PC-9 (cell line): ENCODE data around the gene MAPRE3. TPM values are rescaled to one million over a fixed set of nuclear protein-coding genes. Genes with fewer than 3 reads are reported as not detected.

Experiments
- BruUV-seq: library from RNA; stranded (reverse); fragments of 400-500 nt; replicated peaks from 2 replicates; lab custom pipeline; 2021; lab: Mats Ljungman, UMichigan
- CTCF ChIA-PET: fragments of 300-600 bp; sonication (Branson Sonifier 250); formaldehyde crosslinking; loops from one replicate; lab custom pipeline; 2022; ENCODE audit warnings: antibody characterized with exemption; lab: Charles Lee
- POLR2A ChIA-PET: fragments of 300-600 bp; sonication (Branson Sonifier 250); formaldehyde crosslinking; loops from one replicate; lab custom pipeline; 2022; ENCODE audit warnings: antibody characterized with exemption; ENCODE audit not compliant: unreplicated experiment; lab: Charles Lee
- DNase-seq, 2 experiments: peaks; one replicate each; pipeline versions ENCODE4 v3.0.0 to v3.0.0-alpha.2; 2015 to 2022; ENCODE audit warnings: mixed read lengths in 1 of 2
- H2AFZ ChIP-seq: fragments of 200-600 bp; sonication (generic); 2 replicates; pipeline ENCODE4 v1.8.1; 2017; ENCODE audit warnings: antibody characterized with exemption
- H3F3A ChIP-seq: fragments of 200-600 bp; sonication (generic); 2 replicates; pipeline ENCODE4 v1.8.1; 2017; ENCODE audit warnings: antibody characterized with exemption, mild to moderate bottlenecking, low read depth; ENCODE audit not compliant: insufficient read depth
- H3K27ac ChIP-seq: fragments of 200-600 bp; sonication (generic); 2 replicates; pipeline ENCODE4 v1.6.1; 2016; ENCODE audit warnings: mixed run types
- H3K27me3 ChIP-seq: fragments of 200-600 bp; sonication (generic); 2 replicates; pipeline ENCODE4 v1.6.1; 2016; ENCODE audit warnings: low read depth, mixed run types; ENCODE audit not compliant: insufficient read depth
- H3K36me3 ChIP-seq: fragments of 200-600 bp; sonication (generic); 2 replicates; pipeline ENCODE4 v1.6.1; 2016; ENCODE audit warnings: low read depth, mixed run types
- H3K4me1 ChIP-seq: fragments of 200-600 bp; sonication (generic); replicated peaks from 2 replicates; pipeline ENCODE4 v1.6.1; 2016; ENCODE audit warnings: mixed run types; ENCODE audit not compliant: insufficient read depth
- H3K4me2 ChIP-seq: fragments of 200-600 bp; sonication (generic); 2 replicates; pipeline ENCODE4 v1.6.1; 2017; ENCODE audit warnings: mixed run types
- H3K4me3 ChIP-seq: fragments of 200-600 bp; sonication (generic); 2 replicates; pipeline ENCODE4 v1.6.1; 2016; ENCODE audit warnings: mixed run types
- H3K79me2 ChIP-seq: fragments of 200-600 bp; sonication (generic); 2 replicates; pipeline ENCODE4 v1.6.1; 2017; ENCODE audit warnings: low read depth, mixed run types
- H3K9me2 ChIP-seq: fragments of 200-600 bp; sonication (generic); 2 replicates; pipeline ENCODE4 v1.8.1; 2017; ENCODE audit warnings: mild to moderate bottlenecking; ENCODE audit not compliant: insufficient read depth
- H3K9me3 ChIP-seq: fragments of 200-600 bp; sonication (generic); 2 replicates; pipeline ENCODE4 v1.8.1; 2016; ENCODE audit warnings: low read depth; ENCODE audit not compliant: insufficient read depth
- H4K20me1 ChIP-seq: fragments of 200-600 bp; sonication (generic); 2 replicates; pipeline ENCODE4 v1.8.1; 2017; ENCODE audit not compliant: insufficient read depth
- EZH2 ChIP-seq: fragments of 200-600 bp; sonication (generic); IDR thresholded peaks from 2 replicates; pipeline ENCODE4 v1.8.0; 2017; ENCODE audit warnings: antibody characterized with exemption, low read depth
- intact Hi-C: fragments of 100-400 bp; cut with micrococcal nuclease; formaldehyde crosslinking; loops from one replicate; pipeline ENCODE4 v1.10.0; 2022; ENCODE audit not compliant: unreplicated experiment
- total RNA-seq: library from RNA; stranded (reverse); gene quantifications from 2 replicates; pipeline ENCODE4 v1.2.3, GENCODE V29; 2021
- TF ChIP-seq, protein P1 (sequence below): fragments of 200-600 bp; sonication (generic); conservative IDR thresholded peaks from 2 replicates; pipeline ENCODE4 v1.6.1; 2017; ENCODE audit warnings: mixed run types, antibody characterized with exemption, mild to moderate bottlenecking, moderate library complexity

Gene MAPRE3
- total RNA-seq, 1 experiment from 2014 or later = 25.2 TPM

DNA sequence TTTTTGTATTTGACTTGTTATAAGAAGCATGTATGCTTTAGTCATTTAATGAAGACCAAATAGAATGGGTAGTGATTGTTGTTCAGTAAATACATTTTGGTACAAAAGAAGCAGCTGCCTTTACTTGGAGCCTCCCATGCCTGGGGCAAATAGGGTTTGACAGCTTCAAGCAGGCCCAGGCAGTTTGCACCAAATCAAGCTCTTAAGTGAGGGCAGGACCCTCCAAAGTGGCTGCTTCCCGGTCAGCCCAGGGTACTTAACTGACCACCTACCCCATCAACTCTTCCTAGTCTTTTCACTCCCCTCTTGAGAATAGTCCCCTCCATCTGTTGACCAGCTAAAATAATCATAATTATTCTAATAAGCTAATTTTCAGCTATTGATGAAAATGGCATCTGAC is 5.2 kb downstream of the MAPRE3 start:
- intact Hi-C loops = no loop called here
- Histone ChIP-seq H3K36me3 (no peaks in the 10 kb centered on the region), H3K9me3 (no peaks in the 10 kb centered on the region), H3K4me1 (peaks cover 15% of the 10 kb centered on the region), H3K79me2 (peaks cover 35% of the 10 kb centered on the region), H4K20me1 (no peaks in the 10 kb centered on the region), H3F3A (no peaks in the 10 kb centered on the region; the same call in 1 of the 2 replicates), H3K27ac (no peak overlapping the region), H3K27me3 (no peaks in the 10 kb centered on the region), H3K9me2 (no peaks in the 10 kb centered on the region), H3K4me2 (no peak overlapping the region), H2AFZ (no peak overlapping the region), H3K4me3 (no peak overlapping the region)
- TF ChIP-seq EZH2 = no peak
- TF ChIP-seq, protein P1, sequence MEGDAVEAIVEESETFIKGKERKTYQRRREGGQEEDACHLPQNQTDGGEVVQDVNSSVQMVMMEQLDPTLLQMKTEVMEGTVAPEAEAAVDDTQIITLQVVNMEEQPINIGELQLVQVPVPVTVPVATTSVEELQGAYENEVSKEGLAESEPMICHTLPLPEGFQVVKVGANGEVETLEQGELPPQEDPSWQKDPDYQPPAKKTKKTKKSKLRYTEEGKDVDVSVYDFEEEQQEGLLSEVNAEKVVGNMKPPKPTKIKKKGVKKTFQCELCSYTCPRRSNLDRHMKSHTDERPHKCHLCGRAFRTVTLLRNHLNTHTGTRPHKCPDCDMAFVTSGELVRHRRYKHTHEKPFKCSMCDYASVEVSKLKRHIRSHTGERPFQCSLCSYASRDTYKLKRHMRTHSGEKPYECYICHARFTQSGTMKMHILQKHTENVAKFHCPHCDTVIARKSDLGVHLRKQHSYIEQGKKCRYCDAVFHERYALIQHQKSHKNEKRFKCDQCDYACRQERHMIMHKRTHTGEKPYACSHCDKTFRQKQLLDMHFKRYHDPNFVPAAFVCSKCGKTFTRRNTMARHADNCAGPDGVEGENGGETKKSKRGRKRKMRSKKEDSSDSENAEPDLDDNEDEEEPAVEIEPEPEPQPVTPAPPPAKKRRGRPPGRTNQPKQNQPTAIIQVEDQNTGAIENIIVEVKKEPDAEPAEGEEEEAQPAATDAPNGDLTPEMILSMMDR = no peak
- BruUV-seq = no TSS peak
- ChIA-PET POLR2A (no interaction called here), CTCF (no interaction called here)
- DNase-seq = no peak

DNA sequence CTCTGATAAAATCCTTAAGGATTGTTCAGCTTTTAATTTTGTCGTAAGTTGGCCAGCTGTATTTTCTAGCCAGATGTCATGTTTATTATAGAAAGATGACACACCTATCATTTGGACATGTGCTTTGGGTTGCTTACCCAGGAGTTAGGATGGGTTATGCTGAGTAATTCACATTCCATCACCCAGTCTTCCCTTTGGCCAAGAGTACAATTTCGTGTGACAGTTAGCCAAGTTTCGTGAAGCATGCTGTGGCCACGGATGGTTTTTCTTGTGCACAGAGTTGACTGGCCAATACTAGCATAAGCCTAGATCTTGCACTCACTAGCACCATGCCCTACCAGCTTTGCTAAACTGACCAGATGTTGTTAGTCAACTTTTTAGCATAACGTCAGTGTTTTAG is 5.8 kb downstream of the MAPRE3 start:
- H3K27me3 ChIP-seq = no peaks in the 10 kb centered on the region
- intact Hi-C loops = no loop called here
- H2AFZ ChIP-seq = no peak overlapping the region
- H3K27ac ChIP-seq = no peak overlapping the region
- peaks cover 12% of the 10 kb centered on the region for H3K4me1 ChIP-seq
- H3K9me3 ChIP-seq = no peaks in the 10 kb centered on the region
- CTCF ChIA-PET = interaction anchor here (0.6 kb wide), 1 partner anchor 160 kb away, joined by 3 read pairs; no protein-coding TSS in a partner anchor
- no peak overlapping the region for H3K4me2 ChIP-seq
- POLR2A ChIA-PET = no interaction called here
- no peaks in the 10 kb centered on the region for H3K9me2 ChIP-seq
- H3K4me3 ChIP-seq = no peak overlapping the region
- no TSS peak for BruUV-seq
- H4K20me1 ChIP-seq = no peaks in the 10 kb centered on the region
- no peaks in the 10 kb centered on the region; the same call in 1 of the 2 replicates for H3F3A ChIP-seq
- H3K79me2 ChIP-seq = peaks cover 34% of the 10 kb centered on the region
- no peak for DNase-seq
- no peak for TF ChIP-seq EZH2
- no peaks in the 10 kb centered on the region for H3K36me3 ChIP-seq

DNA sequence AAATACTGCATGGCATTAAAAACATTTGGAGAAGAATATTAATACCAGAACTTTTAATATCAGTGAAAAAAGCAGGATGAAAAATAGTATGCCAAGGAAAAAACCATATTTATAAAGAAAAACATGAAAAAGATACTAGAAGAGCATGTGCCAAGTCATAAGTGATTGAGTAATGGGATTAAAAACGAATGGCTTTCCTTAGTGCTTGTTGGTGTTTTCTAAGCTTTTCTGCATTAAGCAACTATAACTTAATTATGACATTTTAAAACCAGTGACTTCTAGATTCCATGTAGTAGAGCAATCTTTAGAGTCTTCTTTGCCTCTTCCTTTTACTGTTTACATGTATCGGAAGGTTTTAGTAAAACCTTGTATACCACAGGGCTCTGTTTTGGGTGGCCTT is 6.6 kb downstream of the MAPRE3 start:
- Histone ChIP-seq H3K4me2 (no peak overlapping the region), H3K9me2 (no peaks in the 10 kb centered on the region), H3K4me1 (peaks cover 8% of the 10 kb centered on the region), H3K79me2 (peaks cover 26% of the 10 kb centered on the region), H3K9me3 (no peaks in the 10 kb centered on the region), H3K4me3 (no peak overlapping the region), H3F3A (no peaks in the 10 kb centered on the region; the same call in 1 of the 2 replicates), H4K20me1 (no peaks in the 10 kb centered on the region), H2AFZ (no peak overlapping the region), H3K36me3 (no peaks in the 10 kb centered on the region), H3K27ac (no peak overlapping the region), H3K27me3 (no peaks in the 10 kb centered on the region)
- no TSS peak for BruUV-seq
- no peak for DNase-seq
- TF ChIP-seq, protein P1 = no peak
- TF ChIP-seq EZH2 = no peak
- ChIA-PET CTCF (no interaction called here), POLR2A (no interaction called here)
- intact Hi-C loops = no loop called here
